Osteoblast (primary cell): ENCODE measurements around the gene LMAN1L. TPM values are rescaled to one million over a fixed set of nuclear protein-coding genes. Genes with fewer than 3 reads are reported as not detected.

Source experiments
- DNase-seq: peaks from one replicate; pipeline ENCODE4 v3.0.0; 2011; ENCODE audit warnings: low spot score, mixed read lengths; ENCODE audit not compliant: insufficient read length; ENCODE audit errors: missing footprints
- H2AFZ ChIP-seq: 2 replicates; pipeline ENCODE4 v1.6.0; 2011; ENCODE audit warnings: mild to moderate bottlenecking, low read length
- H3K27ac ChIP-seq: 2 replicates; pipeline ENCODE4 v1.5.1; 2011; ENCODE audit warnings: mild to moderate bottlenecking, low read depth, low read length, moderate library complexity
- H3K27me3 ChIP-seq: 2 replicates; pipeline ENCODE4 v1.6.0; 2012; ENCODE audit warnings: mild to moderate bottlenecking, control low read depth, inconsistent platforms, low read length, moderate library complexity; ENCODE audit not compliant: insufficient read depth
- H3K36me3 ChIP-seq: 2 replicates; pipeline ENCODE4 v1.5.1; 2011; ENCODE audit warnings: mild to moderate bottlenecking, low read length, control low read depth, moderate library complexity; ENCODE audit not compliant: insufficient read depth
- H3K4me1 ChIP-seq: 2 replicates; pipeline ENCODE4 v1.5.1; 2011; ENCODE audit warnings: mild to moderate bottlenecking, low read length, control low read depth, moderate library complexity; ENCODE audit not compliant: insufficient read depth
- H3K4me2 ChIP-seq: 2 replicates; pipeline ENCODE4 v1.6.0; 2011; ENCODE audit warnings: mild to moderate bottlenecking, low read length; ENCODE audit not compliant: insufficient read depth
- H3K4me3 ChIP-seq: fragments of 200-600 bp; sonication (generic); 3 replicates; pipeline ENCODE4 v1.5.1; 2012; ENCODE audit warnings: mild to moderate bottlenecking, low read length, inconsistent platforms; ENCODE audit not compliant: insufficient read depth
- H3K79me2 ChIP-seq: 2 replicates; pipeline ENCODE4 v1.6.0; 2012; ENCODE audit warnings: mild to moderate bottlenecking, low read length, control low read depth, inconsistent platforms; ENCODE audit not compliant: insufficient read depth
- H3K9me3 ChIP-seq: 2 replicates; pipeline ENCODE4 v1.5.1; 2011; ENCODE audit warnings: low read depth, low read length, control low read depth
- H4K20me1 ChIP-seq: 2 replicates; pipeline ENCODE4 v1.6.0; 2012; ENCODE audit warnings: mild to moderate bottlenecking, low read length, control low read depth; ENCODE audit not compliant: insufficient read depth
- CTCF ChIP-seq: IDR thresholded peaks from 2 replicates; pipeline ENCODE4 v1.5.1; 2011; ENCODE audit warnings: mild to moderate bottlenecking, low read depth, low read length, moderate library complexity; ENCODE audit errors: extremely low read depth
- total RNA-seq: library from RNA; depleted of rRNA; stranded (reverse); fragments of >200 nt; gene quantifications from 2 replicates; pipeline ENCODE4 v1.2.3, GENCODE V29; 2012

Gene LMAN1L
- total RNA-seq, 1 donor: not detected

- H3K4me3 ChIP-seq: no peak overlapping the region
- H3K4me1 ChIP-seq: peaks cover 11% of the 10 kb centered on the region
- peak overlapping the region; percentile 12 for H3K27ac ChIP-seq
- no peak overlapping the region for H2AFZ ChIP-seq
- H3K79me2 ChIP-seq: peaks cover 9% of the 10 kb centered on the region
- peaks cover 19% of the 10 kb centered on the region for H3K36me3 ChIP-seq
- peak; percentile 73 for DNase-seq
- no peak for TF ChIP-seq CTCF
- peaks cover 9% of the 10 kb centered on the region for H4K20me1 ChIP-seq
- H3K4me2 ChIP-seq: no peak overlapping the region
- no peaks in the 10 kb centered on the region for H3K9me3 ChIP-seq
- H3K27me3 ChIP-seq: no peaks in the 10 kb centered on the region
Observed at GRCh38 chr15:74844319-74845207, 31.9 kb downstream of the LMAN1L start.

GRCh38 chr15:74845208-74845568, 32.6 kb downstream of the LMAN1L start:
- no peak overlapping the region for H3K4me2 ChIP-seq
- H3K9me3 ChIP-seq: no peaks in the 10 kb centered on the region
- peaks cover 25% of the 10 kb centered on the region for H3K36me3 ChIP-seq
- peaks cover 9% of the 10 kb centered on the region for H4K20me1 ChIP-seq
- H3K4me1 ChIP-seq: peaks cover 11% of the 10 kb centered on the region
- no peak for DNase-seq
- peaks cover 9% of the 10 kb centered on the region for H3K79me2 ChIP-seq
- H3K27me3 ChIP-seq: no peaks in the 10 kb centered on the region
- H2AFZ ChIP-seq: no peak overlapping the region
- no peak overlapping the region for H3K27ac ChIP-seq
- no peak overlapping the region for H3K4me3 ChIP-seq
- TF ChIP-seq CTCF: no peak

GRCh38 chr15:74845581-74845980, 32.9 kb downstream of the LMAN1L start:
- Histone ChIP-seq H3K79me2 (peaks cover 9% of the 10 kb centered on the region), H3K36me3 (peaks cover 27% of the 10 kb centered on the region), H3K27ac (no peak overlapping the region), H3K27me3 (no peaks in the 10 kb centered on the region), H3K4me2 (no peak overlapping the region), H4K20me1 (peaks cover 9% of the 10 kb centered on the region), H3K9me3 (no peaks in the 10 kb centered on the region), H3K4me3 (no peak overlapping the region), H2AFZ (no peak overlapping the region), H3K4me1 (peaks cover 11% of the 10 kb centered on the region)
- DNase-seq: peak; percentile 58
- TF ChIP-seq CTCF: no peak

GRCh38 chr15:74847432-74847831, 34.8 kb downstream of the LMAN1L start:
- H3K27ac ChIP-seq: no peak overlapping the region
- no peak overlapping the region for H2AFZ ChIP-seq
- no peaks in the 10 kb centered on the region for H3K79me2 ChIP-seq
- H3K4me3 ChIP-seq: no peak overlapping the region
- no peaks in the 10 kb centered on the region for H4K20me1 ChIP-seq
- H3K4me2 ChIP-seq: no peak overlapping the region
- H3K36me3 ChIP-seq: peaks cover 44% of the 10 kb centered on the region
- no peaks in the 10 kb centered on the region for H3K9me3 ChIP-seq
- no peaks in the 10 kb centered on the region for H3K27me3 ChIP-seq
- H3K4me1 ChIP-seq: peaks cover 5% of the 10 kb centered on the region
- no peak for TF ChIP-seq CTCF
- DNase-seq: no peak
